ENCODE measurements around the gene LCE6A. TPM values are rescaled to one million over a fixed set of nuclear protein-coding genes. Genes with fewer than 3 reads are reported as not detected.

LCE6A gene
- total RNA-seq, 1 donor from 2014 or later: not detected

DNA sequence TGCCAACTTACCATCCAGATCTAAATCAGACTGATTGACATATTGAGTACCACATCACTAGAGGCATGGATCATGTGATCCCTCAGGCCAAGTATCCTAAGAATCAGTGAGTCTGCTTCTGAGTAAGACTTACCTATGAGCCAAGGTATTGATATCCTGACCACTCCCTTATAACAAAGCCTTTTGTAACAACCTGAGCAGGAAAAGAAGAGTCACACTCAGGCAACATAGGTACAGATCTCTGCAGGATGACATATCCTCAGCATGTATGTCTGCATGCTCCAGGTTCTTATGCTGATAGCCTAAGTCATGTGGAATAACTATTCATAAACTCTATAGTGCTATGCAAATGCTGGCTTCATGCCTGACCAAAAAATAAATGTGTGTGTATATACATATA, 17.7 kb upstream of the LCE6A start:
- Histone ChIP-seq H3K79me2 (ENCODE audit: insufficient read depth, low read length) (no peaks in the 10 kb centered on the region), H3K36me3 (ENCODE audit: insufficient read depth, low read length) (no peaks in the 10 kb centered on the region), H4K20me1 (ENCODE audit: insufficient read depth, low read length) (no peaks in the 10 kb centered on the region), H2AFZ (ENCODE audit: low read depth, low read length) (no peak overlapping the region), H3K4me2 (ENCODE audit: low read length) (no peak overlapping the region), H3K27me3 (ENCODE audit: insufficient read depth, low read length) (no peaks in the 10 kb centered on the region), H3K9ac (ENCODE audit: low read length) (no peak overlapping the region), H3K4me3 (ENCODE audit: insufficient read depth, low read depth, low read length) (no peak overlapping the region), H3K27ac (ENCODE audit: low read depth, low read length) (no peak overlapping the region), H3K4me1 (ENCODE audit: insufficient read depth, low read length) (no peaks in the 10 kb centered on the region), H3K9me3 (ENCODE audit: insufficient read depth, low read depth, low read length) (no peaks in the 10 kb centered on the region)
- Mint-ChIP-seq H3K4me3 (ENCODE audit: unreplicated experiment) (no peak overlapping the region), H3K36me3 (ENCODE audit: low read depth, unreplicated experiment) (no peaks in the 10 kb centered on the region), H3K4me1 (ENCODE audit: low read depth, unreplicated experiment) (no peaks in the 10 kb centered on the region), H3K27me3 (ENCODE audit: low read depth, unreplicated experiment) (peaks cover 7% of the 10 kb centered on the region), H3K9me3 (ENCODE audit: unreplicated experiment) (no peaks in the 10 kb centered on the region), H3K27ac (ENCODE audit: unreplicated experiment) (no peak overlapping the region)
- TF ChIP-seq EZH2 (IDR thresholded peaks at IDR 0.05; ENCODE audit: insufficient read depth, low read length) (no peak), CTCF (IDR thresholded peaks at IDR 0.05; ENCODE audit: insufficient read depth, low read depth, low read length) (no peak)
- no peak for DNase-seq (ENCODE audit: low read depth)
- FAIRE-seq: no peak

- no peak for FAIRE-seq
- TF ChIP-seq EZH2 (IDR thresholded peaks at IDR 0.05; ENCODE audit: insufficient read depth, low read length): no peak
Observed at GRCh38 chr1:152827173-152827572, 15.5 kb upstream of the LCE6A start, which contains the start of gene LCE1A. Gene LCE1A (plus strand): TSS chr1:152827473. CDS start chr1:152827473, 0 bp downstream.

GRCh38 chr1:152836870-152837269, 5.8 kb upstream of the LCE6A start:
- no peak overlapping the region for H3K27ac Mint-ChIP-seq (ENCODE audit: unreplicated experiment)
- peaks cover 2% of the 10 kb centered on the region for H3K4me1 Mint-ChIP-seq (ENCODE audit: low read depth, unreplicated experiment)
- Histone ChIP-seq H3K4me3 (ENCODE audit: insufficient read depth, low read depth, low read length) (no peak overlapping the region), H2AFZ (ENCODE audit: low read depth, low read length) (no peak overlapping the region), H3K27ac (ENCODE audit: low read depth, low read length) (no peak overlapping the region), H4K20me1 (ENCODE audit: insufficient read depth, low read length) (no peaks in the 10 kb centered on the region), H3K9me3 (ENCODE audit: insufficient read depth, low read depth, low read length) (no peaks in the 10 kb centered on the region), H3K79me2 (ENCODE audit: insufficient read depth, low read length) (no peaks in the 10 kb centered on the region), H3K27me3 (ENCODE audit: insufficient read depth, low read length) (no peaks in the 10 kb centered on the region), H3K36me3 (ENCODE audit: insufficient read depth, low read length) (no peaks in the 10 kb centered on the region), H3K4me2 (ENCODE audit: low read length) (no peak overlapping the region), H3K9ac (ENCODE audit: low read length) (no peak overlapping the region), H3K4me1 (ENCODE audit: insufficient read depth, low read length) (no peaks in the 10 kb centered on the region)
- no peak for DNase-seq (ENCODE audit: low read depth)
- TF ChIP-seq CTCF (IDR thresholded peaks at IDR 0.05; ENCODE audit: insufficient read depth, low read depth, low read length) (no peak), EZH2 (IDR thresholded peaks at IDR 0.05; ENCODE audit: insufficient read depth, low read length) (no peak)
- H3K27me3 Mint-ChIP-seq (ENCODE audit: low read depth, unreplicated experiment): no peaks in the 10 kb centered on the region
- FAIRE-seq: no peak
- peaks cover 4% of the 10 kb centered on the region for H3K9me3 Mint-ChIP-seq (ENCODE audit: unreplicated experiment)
- no peaks in the 10 kb centered on the region for H3K36me3 Mint-ChIP-seq (ENCODE audit: low read depth, unreplicated experiment)
- no peak overlapping the region for H3K4me3 Mint-ChIP-seq (ENCODE audit: unreplicated experiment)

More at GRCh38 chr1:152827173-152827572, 15.5 kb upstream of the LCE6A start, which contains the start of gene LCE1A:
- H3K4me1 ChIP-seq (ENCODE audit: insufficient read depth, low read length): no peaks in the 10 kb centered on the region
- H3K4me2 ChIP-seq (ENCODE audit: low read length): no peak within 1 kb of the TSS
- no peaks in the 10 kb centered on the region for H3K9me3 ChIP-seq (ENCODE audit: insufficient read depth, low read depth, low read length)
- no peak within 1 kb of the TSS for H3K9ac ChIP-seq (ENCODE audit: low read length)
- H3K36me3 Mint-ChIP-seq (ENCODE audit: low read depth, unreplicated experiment): no peaks in the 10 kb centered on the region
- H3K4me3 ChIP-seq (ENCODE audit: insufficient read depth, low read depth, low read length): no peak within 1 kb of the TSS
- no peaks in the 10 kb centered on the region for H4K20me1 ChIP-seq (ENCODE audit: insufficient read depth, low read length)
- H3K27ac Mint-ChIP-seq (ENCODE audit: unreplicated experiment): no peak within 1 kb of the TSS
- no peak for DNase-seq (ENCODE audit: low read depth)
- no peaks in the 10 kb centered on the region for H3K4me1 Mint-ChIP-seq (ENCODE audit: low read depth, unreplicated experiment)
- H3K9me3 Mint-ChIP-seq (ENCODE audit: unreplicated experiment): peaks cover 9% of the 10 kb centered on the region
- peaks cover 9% of the 10 kb centered on the region for H3K27me3 Mint-ChIP-seq (ENCODE audit: low read depth, unreplicated experiment)
- no peak within 1 kb of the TSS for H3K4me3 Mint-ChIP-seq (ENCODE audit: unreplicated experiment)
- H2AFZ ChIP-seq (ENCODE audit: low read depth, low read length): no peak within 1 kb of the TSS
- H3K36me3 ChIP-seq (ENCODE audit: insufficient read depth, low read length): no peaks in the 10 kb centered on the region
- no peaks in the 10 kb centered on the region for H3K27me3 ChIP-seq (ENCODE audit: insufficient read depth, low read length)
- no peaks in the 10 kb centered on the region for H3K79me2 ChIP-seq (ENCODE audit: insufficient read depth, low read length)
- H3K27ac ChIP-seq (ENCODE audit: low read depth, low read length): no peak within 1 kb of the TSS

Measured in astrocyte (in vitro differentiated cells and primary cell).